Myocyte (in vitro differentiated cells): ENCODE data around the gene RFPL1. TPM values are rescaled to one million over a fixed set of nuclear protein-coding genes. Genes with fewer than 3 reads are reported as not detected.

ENCODE experiments used
- DNase-seq: peaks from one replicate; pipeline ENCODE4 v3.0.0-alpha.2; 2012; ENCODE audit warnings: low read depth
- total RNA-seq: library from RNA; depleted of rRNA; stranded (reverse); fragments of >200 nt; gene quantifications from 2 replicates; pipeline ENCODE4 v1.2.3, GENCODE V29; 2014

RFPL1 gene
- total RNA-seq, 1 donor from 2014 or later = not detected

DNA sequence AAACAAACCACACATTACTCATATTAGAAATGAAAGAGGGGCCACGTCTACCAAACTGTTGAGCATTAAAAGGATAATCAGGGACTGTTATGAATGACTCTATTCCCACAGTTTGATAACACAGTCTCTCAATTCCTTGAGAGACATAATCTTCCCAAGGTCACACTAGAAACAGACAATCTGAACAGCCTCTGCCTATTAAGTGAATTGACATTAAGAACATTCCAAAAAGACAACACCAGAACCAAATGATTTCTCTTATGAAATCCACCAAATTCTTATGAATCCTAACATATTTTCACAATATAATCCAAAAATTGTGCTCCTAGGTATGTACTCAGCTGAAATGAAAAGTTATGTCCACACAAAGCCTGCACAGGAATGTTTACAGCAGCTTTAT is 4.6 kb downstream of the RFPL1 start:
- DNase-seq = no peak

GRCh38 chr22:29443452-29443851 is 5.1 kb downstream of the RFPL1 start:
- DNase-seq = no peak

GRCh38 chr22:29443861-29444792 is 5.7 kb downstream of the RFPL1 start:
- DNase-seq = no peak

- no peak for DNase-seq
Measured at GRCh38 chr22:29445508-29445907, 7.1 kb downstream of the RFPL1 start.

DNA sequence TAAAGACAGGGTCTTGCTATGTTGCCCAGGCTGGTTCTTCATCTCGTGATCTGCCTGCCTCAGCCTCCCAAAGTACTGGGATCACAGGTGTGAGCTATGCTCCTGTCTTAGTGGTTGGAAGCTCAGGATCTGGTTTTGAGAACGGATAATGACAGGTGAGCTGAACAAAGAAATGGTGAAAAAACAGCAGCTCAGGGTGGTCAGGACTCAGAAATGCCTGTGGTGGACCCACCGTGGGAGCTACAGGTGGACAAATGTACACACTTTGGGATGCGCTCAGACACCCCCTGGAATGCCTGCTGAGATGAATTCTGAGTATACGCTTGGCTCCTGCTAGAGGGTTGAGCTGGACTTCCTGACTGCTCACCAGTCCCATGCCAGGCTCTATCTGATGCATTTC is 9.5 kb downstream of the RFPL1 start:
- DNase-seq = no peak

DNA sequence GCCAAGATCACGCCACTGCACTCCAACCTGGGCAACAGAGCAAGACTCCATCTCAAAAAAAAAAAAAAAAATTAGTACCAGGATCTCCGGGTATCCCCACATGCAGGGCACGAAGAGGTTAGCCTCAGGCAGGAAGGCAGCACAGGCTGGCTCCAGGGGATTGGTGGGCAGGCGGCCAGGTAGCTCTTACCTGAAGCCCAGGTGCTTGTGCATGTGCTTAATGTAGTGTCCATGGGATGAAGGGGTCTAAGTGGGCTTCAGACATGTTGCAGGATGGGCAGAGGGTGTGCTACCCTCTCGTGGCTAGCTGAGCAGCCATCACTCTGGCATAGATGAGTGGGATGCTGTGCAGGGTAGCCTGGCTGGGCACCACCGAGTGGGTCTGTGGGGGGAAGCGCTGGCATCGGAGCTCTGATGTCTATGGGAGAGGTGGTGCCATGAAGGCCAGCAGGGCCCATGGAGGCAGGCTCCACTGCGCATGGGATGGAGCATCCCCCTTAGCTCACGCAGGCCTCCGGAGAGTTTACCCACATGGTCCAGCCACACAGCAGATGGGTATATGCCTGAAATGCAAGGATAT is 11.0 kb downstream of the RFPL1 start:
- DNase-seq = no peak

DNA sequence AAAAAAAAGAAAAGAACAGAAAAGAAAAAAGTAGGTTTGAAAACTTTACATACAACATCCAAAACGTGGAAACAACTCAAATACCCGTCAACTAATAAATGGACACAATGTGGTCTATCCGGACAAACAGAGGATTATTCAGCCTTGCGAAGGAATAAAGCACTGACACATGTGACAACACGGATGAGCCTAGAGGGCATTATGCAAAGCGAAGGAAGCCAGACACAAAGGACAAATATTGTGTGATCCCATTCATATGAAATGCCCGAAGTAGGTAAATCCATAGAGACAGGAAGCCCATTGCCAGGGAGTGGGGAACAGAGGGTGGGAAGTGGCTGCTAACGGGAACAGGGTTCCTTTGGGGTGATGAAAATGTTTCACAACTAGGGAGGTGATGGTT is 11.8 kb downstream of the RFPL1 start:
- no peak for DNase-seq

DNA sequence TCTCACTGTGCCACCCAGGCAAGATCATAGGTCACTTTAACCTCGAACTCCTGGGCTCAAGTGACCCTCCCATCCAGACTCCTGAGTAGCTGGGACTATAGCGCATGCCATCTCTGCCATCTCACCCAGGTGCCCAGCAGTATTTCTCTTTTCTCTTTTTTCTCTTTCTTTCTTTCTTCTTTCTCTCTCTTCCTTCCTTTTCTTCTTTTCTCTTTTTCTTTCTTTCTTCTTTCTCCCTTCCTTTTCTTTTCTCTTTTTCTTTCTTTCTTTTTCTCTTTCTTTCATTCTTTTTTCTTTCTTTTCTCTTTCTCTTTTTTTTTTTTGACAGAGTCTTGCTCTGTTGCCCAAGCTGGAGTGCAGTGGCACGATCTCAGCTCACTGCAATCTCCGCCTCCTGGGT is 13.5 kb downstream of the RFPL1 start:
- DNase-seq = no peak

DNA sequence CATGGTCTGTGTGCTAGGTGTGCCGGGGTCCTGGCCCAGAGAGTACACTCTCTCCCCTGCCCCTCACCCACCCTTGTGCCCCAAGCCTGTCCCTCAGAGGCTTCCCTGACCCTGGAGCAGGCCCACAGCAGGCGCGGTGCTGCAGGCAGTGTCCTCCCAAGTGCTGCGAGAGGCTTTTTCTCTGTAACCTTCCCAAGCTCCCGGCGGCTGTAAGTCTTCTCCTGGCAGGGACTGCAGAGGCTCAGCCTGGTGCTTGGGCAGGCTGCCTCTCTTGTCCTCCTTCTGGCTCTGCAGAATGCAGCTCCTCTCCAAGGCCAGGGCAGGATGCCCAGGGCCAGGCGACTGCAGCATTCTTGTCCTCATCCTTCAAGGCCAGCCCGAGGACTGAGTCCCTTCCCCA is 15.9 kb downstream of the RFPL1 start:
- no peak for DNase-seq

- no peak for DNase-seq
Measured at GRCh38 chr22:29456211-29456671, 17.9 kb downstream of the RFPL1 start.

GRCh38 chr22:29457730-29458129 is 19.3 kb downstream of the RFPL1 start:
- DNase-seq = peak; percentile 23

DNA sequence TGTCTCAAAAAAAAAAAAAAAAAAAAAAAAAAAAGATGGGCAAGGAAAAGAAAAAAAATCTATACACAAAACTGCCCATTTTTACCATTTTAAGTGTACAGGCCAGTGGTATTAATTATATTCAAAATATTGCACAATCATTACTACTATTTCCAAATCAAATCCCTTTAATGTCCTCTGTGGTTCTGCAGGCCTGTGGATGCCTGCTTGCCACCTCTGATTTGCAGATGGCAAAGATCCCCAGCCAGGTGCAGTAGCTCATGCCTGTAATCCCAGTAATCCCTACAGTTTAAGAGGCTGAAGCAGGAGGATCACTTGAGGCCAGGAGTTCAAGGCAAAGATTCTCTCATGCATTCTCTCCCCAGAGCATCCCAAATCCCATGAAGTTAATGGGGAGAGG is 20.2 kb downstream of the RFPL1 start:
- no peak for DNase-seq

DNA sequence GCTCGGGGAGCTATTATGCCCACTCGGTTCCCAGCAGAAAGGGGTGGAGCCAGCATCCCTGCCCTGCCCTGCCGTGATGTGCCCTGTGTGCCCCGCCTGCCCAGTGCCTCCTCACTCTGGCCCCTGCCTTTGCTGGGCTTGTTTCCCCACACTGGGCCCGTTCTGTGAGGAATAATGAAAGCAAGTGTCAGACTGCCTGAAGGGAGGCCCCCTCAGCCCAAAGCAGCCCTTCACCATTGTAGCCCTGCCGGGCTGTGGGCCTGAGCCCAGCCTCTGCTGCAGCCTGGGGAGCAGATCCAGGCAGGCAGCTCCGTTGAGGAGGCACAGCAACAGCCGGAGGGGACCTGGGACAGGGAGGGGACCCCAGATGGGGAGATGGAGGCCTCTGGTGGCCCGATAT is 21.4 kb downstream of the RFPL1 start:
- no peak for DNase-seq

- no peak for DNase-seq
Measured at GRCh38 chr22:29461263-29461662, 22.9 kb downstream of the RFPL1 start.

DNA sequence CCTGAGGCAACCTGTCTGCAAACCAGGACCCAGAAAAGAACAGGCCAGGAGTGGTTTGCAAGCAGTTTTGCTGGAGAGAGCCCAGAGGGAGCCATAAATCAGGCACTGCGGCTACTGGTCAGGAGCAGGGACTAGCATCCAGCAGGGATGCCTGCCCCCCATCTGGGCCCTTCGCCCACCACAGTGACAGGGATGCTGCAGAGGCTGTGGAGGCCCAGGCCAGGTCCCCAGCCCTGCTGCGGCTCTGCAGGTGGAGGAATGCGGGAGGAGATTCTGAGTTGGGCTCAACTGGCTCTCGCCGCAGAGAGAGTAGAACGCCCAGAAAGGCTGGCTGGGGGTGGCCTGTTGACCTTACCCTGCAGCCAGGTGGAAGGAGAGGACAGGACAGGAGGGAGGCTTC is 25.2 kb downstream of the RFPL1 start:
- DNase-seq = no peak

- DNase-seq = no peak
Measured at GRCh38 chr22:29464581-29464980, 26.2 kb downstream of the RFPL1 start.

DNA sequence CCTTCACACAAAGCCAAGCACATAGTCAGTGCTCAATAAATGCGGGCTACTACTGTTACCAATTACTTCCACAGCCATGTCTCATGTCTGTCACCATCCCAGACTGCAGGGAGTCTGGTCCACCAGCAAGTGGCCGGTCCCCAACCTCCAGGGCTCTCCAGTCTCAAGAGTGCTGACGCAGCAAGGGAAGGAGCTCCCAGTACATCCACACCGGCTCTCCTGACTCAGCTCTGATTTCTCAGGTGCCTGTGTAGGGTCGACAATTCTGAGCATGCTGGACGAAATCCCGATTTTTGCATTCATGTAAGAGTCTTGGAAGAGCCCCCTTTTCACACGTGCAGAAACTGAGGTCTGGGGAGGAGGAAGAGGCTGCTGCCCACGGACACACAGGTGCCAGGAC is 31.4 kb downstream of the RFPL1 start:
- no peak for DNase-seq

DNA sequence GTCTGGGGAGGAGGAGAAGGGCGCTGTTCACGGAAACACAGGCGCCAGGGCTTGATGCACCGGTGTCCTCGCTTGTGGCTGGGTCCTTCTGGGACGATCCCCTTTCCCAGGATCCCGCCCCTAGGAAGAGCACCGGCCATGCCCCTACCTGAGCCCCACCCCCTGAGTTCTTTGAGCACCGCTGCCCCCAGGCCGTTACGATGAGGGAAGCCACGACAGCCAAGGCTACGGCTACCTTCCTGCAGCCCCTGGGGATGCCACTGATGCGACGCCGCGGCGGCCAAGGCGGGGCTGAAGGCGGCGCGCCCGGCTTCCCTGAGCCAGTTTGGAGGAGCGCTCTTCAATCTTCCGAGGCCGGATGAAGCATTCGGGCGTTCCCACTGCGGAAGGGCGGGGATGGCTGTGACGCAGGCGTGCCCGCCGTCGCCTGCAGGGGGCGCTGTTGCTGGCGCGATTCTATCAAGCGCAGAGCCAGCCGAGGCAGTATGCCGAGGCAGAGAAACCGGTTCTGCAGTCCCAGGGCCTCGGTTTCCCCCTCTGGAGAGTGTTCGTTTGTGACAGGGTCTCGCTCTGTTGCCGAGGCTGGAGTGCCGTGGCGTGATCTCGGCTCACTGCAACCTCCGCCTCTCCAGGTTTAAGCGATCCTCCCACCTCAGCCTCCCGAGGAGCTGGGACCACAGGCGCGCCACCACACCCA is 31.9 kb downstream of the RFPL1 start:
- DNase-seq = no peak

DNA sequence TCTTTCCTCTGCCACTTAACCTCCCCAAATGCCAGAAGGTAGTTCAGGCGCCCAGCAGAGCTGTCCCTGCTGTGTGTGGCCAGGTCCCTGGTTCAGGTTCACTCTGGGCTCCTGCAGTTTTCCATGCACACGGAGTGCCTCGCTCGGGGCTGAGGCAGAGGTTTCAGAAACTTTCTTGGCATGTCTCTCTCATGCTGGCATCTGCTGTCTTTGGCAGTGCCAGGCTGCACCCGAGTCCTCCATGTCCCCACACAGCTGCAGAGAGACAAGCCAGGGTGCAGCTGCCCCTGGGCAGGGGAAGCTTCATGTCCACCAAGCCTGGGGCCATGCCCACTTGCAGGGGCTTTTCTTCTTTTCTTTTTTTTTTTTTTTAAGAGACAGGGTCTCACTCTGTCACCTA is 34.6 kb downstream of the RFPL1 start:
- DNase-seq = no peak

DNA sequence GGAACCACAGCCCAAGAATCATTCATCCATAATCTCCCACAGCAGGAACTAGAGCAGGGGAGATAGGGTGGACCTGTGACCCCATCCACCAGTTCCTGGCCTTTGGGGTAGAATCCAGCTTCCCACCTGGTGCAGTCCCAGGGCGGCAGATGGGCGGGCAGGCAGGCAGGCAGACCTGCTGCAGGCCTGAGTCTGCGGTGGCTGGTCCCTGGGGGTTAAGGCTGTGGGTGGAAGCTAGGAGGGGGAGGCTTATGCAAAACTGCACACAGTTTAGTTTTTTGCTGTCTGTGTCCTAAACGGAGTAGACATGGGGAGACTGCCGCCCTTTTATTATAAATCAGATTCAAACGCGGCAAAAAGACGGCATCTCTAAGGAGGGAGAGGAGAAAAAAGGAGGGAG is 37.2 kb downstream of the RFPL1 start:
- no peak for DNase-seq

DNA sequence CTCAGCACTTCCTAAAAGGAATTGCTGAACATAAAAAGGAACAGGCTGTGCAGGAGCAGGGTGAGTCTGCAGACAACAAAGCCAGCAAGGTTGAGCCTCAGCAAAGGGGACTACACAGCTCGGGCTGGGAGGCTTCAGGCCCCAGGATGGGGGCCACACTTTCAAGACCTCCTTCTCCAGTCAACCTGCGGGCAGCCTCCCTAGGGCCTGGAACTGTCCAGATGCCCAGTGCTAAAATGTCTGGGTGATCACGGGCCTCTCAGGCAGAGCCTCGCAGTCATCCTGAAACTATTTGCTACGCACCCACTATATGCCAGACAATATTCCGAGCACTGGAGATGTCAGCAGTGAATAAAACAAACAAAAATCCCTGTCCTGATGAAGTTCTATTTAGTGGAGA is 37.7 kb downstream of the RFPL1 start:
- DNase-seq = peak; percentile 30

- no peak for DNase-seq
Measured at GRCh38 chr22:29477723-29478318, 39.4 kb downstream of the RFPL1 start.
